ENCODE measurements around the gene RERE.

- TF ChIP-seq CTCF (IDR thresholded peaks at IDR 0.05) (no peak), REST (IDR thresholded peaks at IDR 0.05; ENCODE audit: insufficient read depth in 1 of 2, low read depth in 2 of 2, low read length in 1 of 2) (no peak), POLR2AphosphoS5 (IDR thresholded peaks at IDR 0.05; ENCODE audit: low read depth, low read length) (no peak)
Observed at GRCh38 chr1:8421721-8422120, 395.7 kb downstream of the RERE start.

Measured in Panc1 (cell line).